GM12892 (cell line): ENCODE results near the gene CDK19.

Experiments used
- POLR2A ChIP-seq: IDR thresholded peaks from 2 replicates; pipeline ENCODE4 v1.6.1; 2011; ENCODE audit warnings: low read depth, low read length, control low read depth
- TAF1 ChIP-seq: IDR thresholded peaks from 2 replicates; pipeline ENCODE4 v1.6.1; 2011; ENCODE audit warnings: low read depth, mild to moderate bottlenecking, control low read depth, low read length, borderline replicate concordance

GRCh38 chr6:110852773-110853172 is 37.5 kb upstream of the CDK19 start:
- TF ChIP-seq TAF1: no peak
- TF ChIP-seq POLR2A: no peak
